MM.1S (cell line): ENCODE data around the gene NFKBIL1.
"Not testable (repeated sequence)": the region's sequence is repeated elsewhere in the genome, so short reads cannot be mapped to it uniquely, and the experiment has no call there.

Source experiments
- EZH2 ChIP-seq: fragments of 300-600 bp; sonication (generic); optimal IDR thresholded peaks from 2 replicates; pipeline ENCODE3; 2017; ENCODE audit warnings: low read depth, mild to moderate bottlenecking, antibody characterized with exemption, low read length, mixed read lengths
- EZH2phosphoT487 ChIP-seq: fragments of 300-600 bp; sonication (generic); IDR thresholded peaks from 2 replicates; pipeline ENCODE4 v1.6.1; 2018; ENCODE audit warnings: antibody characterized with exemption, low read length

GRCh38 chr6:31590691-31591090 is 43.3 kb downstream of the NFKBIL1 start:
- TF ChIP-seq EZH2phosphoT487, EZH2: not testable (repeated sequence)
